ENCODE data around the gene AMOTL1.

DNA sequence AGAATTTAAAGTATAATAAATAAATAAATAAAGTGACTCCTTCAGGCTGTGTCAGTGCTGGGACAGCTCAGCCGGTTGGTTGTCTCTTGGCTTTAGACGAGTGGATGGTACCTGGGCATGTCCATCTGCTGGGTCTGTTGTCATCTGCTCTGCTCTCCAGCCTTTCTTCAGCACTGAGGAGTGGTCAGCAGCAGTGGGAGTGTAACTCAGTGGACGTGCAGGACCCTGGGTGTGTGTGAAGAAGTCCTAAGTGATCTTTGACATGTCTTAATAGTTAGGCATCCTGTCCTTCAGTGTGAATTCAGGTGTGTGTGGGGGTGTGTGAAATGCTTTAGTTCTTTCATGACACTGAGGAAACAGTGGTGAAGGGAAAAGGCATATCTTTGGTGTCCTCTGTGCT is 24.3 kb downstream of the AMOTL1 start:
- no peak for TF ChIP-seq POLR2A (IDR thresholded peaks at IDR 0.05)
- TF ChIP-seq, protein P1, sequence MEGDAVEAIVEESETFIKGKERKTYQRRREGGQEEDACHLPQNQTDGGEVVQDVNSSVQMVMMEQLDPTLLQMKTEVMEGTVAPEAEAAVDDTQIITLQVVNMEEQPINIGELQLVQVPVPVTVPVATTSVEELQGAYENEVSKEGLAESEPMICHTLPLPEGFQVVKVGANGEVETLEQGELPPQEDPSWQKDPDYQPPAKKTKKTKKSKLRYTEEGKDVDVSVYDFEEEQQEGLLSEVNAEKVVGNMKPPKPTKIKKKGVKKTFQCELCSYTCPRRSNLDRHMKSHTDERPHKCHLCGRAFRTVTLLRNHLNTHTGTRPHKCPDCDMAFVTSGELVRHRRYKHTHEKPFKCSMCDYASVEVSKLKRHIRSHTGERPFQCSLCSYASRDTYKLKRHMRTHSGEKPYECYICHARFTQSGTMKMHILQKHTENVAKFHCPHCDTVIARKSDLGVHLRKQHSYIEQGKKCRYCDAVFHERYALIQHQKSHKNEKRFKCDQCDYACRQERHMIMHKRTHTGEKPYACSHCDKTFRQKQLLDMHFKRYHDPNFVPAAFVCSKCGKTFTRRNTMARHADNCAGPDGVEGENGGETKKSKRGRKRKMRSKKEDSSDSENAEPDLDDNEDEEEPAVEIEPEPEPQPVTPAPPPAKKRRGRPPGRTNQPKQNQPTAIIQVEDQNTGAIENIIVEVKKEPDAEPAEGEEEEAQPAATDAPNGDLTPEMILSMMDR (IDR thresholded peaks at IDR 0.05) = no peak

Measured in right lobe of liver (tissue), 4 donors.